Type B pancreatic cell (in vitro differentiated cells): ENCODE results near the gene ZDHHC14. TPM values are rescaled to one million over a fixed set of nuclear protein-coding genes. Genes with fewer than 3 reads are reported as not detected.

Source experiments
- DNase-seq: peaks from one replicate; pipeline ENCODE4 v3.0.0; 2021; ENCODE audit warnings: mixed read lengths; ENCODE audit not compliant: unreplicated experiment; ENCODE audit errors: extremely low spot score
- H3K27ac Mint-ChIP-seq: 2 replicates; pipeline ENCODE4 v1.8.0; 2021; ENCODE audit warnings: mild to moderate bottlenecking, mixed read lengths
- H3K27me3 Mint-ChIP-seq: 2 replicates; pipeline ENCODE4 v1.8.0; 2021; ENCODE audit warnings: mixed read lengths
- H3K36me3 Mint-ChIP-seq: 2 replicates; pipeline ENCODE4 v1.8.0; 2021; ENCODE audit warnings: mixed read lengths
- H3K4me1 Mint-ChIP-seq: one replicate; pipeline ENCODE4 v1.8.0; 2021; ENCODE audit warnings: mixed read lengths; ENCODE audit not compliant: unreplicated experiment
- H3K4me3 Mint-ChIP-seq: 2 replicates; pipeline ENCODE4 v1.8.0; 2021; ENCODE audit warnings: mild to moderate bottlenecking, mixed read lengths
- H3K9me3 Mint-ChIP-seq: 2 replicates; pipeline ENCODE4 v1.8.0; 2021; ENCODE audit warnings: mixed read lengths
- CTCF ChIP-seq: fragments of 200-600 bp; sonication (generic); conservative IDR thresholded peaks from 2 replicates; pipeline ENCODE4 v1.5.0; 2021; ENCODE audit warnings: antibody characterized with exemption, mild to moderate bottlenecking
- total RNA-seq: library from RNA; stranded (reverse); gene quantifications from 2 replicates; pipeline ENCODE4 v1.2.1, GENCODE V29; 2021; ENCODE audit warnings: low replicate concordance

Gene ZDHHC14
- total RNA-seq, 1 donor from 2014 or later, result 11.1 TPM

GRCh38 chr6:157621406-157621805, 240.4 kb downstream of the ZDHHC14 start:
- Mint-ChIP-seq H3K36me3 (no peaks in the 10 kb centered on the region), H3K4me1 (peaks cover 9% of the 10 kb centered on the region), H3K27me3 (no peaks in the 10 kb centered on the region), H3K4me3 (no peak overlapping the region), H3K27ac (no peak overlapping the region), H3K9me3 (no peaks in the 10 kb centered on the region)
- no peak for TF ChIP-seq CTCF
- DNase-seq, result no peak

DNA sequence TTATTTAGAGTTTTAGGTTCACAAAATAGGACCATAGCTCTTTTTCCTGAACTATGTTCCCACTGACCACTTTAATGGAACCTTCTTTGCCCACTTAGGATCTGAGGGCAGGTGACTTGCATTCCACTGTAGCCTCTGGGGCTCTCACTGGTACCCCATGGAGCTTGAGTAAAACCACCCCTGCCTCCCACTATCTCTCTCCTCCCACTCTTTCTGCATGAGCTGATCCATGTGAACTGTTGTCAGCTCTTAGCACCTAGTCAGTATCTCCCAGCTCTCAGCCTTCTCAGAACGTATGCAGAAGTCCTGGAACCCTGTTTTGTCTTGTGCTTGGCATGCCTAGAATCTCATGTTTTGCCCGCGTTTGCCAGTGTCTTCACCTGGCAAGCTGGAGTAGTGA, 241.4 kb downstream of the ZDHHC14 start:
- no peaks in the 10 kb centered on the region for H3K36me3 Mint-ChIP-seq
- H3K4me3 Mint-ChIP-seq, result no peak overlapping the region
- H3K4me1 Mint-ChIP-seq, result peaks cover 10% of the 10 kb centered on the region
- no peak for TF ChIP-seq CTCF
- DNase-seq, result no peak
- H3K27ac Mint-ChIP-seq, result no peak overlapping the region
- no peaks in the 10 kb centered on the region for H3K9me3 Mint-ChIP-seq
- H3K27me3 Mint-ChIP-seq, result no peaks in the 10 kb centered on the region

- H3K4me3 Mint-ChIP-seq, result no peak overlapping the region
- H3K36me3 Mint-ChIP-seq, result no peaks in the 10 kb centered on the region
- no peaks in the 10 kb centered on the region for H3K27me3 Mint-ChIP-seq
- no peak for DNase-seq
- H3K4me1 Mint-ChIP-seq, result peaks cover 21% of the 10 kb centered on the region
- TF ChIP-seq CTCF, result no peak
- H3K27ac Mint-ChIP-seq, result no peak overlapping the region
- H3K9me3 Mint-ChIP-seq, result no peaks in the 10 kb centered on the region
Measured at GRCh38 chr6:157625111-157625510, 244.1 kb downstream of the ZDHHC14 start.

DNA sequence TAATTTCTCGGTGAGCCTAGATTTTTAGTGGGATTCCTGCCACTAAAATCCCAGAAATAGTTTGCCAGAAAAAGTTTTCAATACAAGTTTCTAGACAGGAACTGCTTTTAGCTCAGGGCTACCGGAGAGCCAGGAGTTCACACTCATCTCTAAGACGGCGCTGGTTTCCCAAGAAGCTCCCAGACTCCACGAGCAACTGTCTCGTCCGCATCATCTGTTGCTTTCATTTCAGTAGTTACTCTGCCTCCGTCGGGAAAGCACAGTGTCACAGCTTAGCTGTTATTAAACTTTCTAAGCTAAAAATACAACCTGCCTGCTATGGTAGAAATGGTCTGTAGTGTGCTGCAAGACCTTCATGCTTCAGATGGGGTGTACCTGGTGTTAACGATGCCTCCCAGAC, 244.8 kb downstream of the ZDHHC14 start:
- DNase-seq, result no peak
- Mint-ChIP-seq H3K9me3 (no peaks in the 10 kb centered on the region), H3K27ac (no peak overlapping the region), H3K36me3 (no peaks in the 10 kb centered on the region), H3K27me3 (no peaks in the 10 kb centered on the region), H3K4me1 (peaks cover 21% of the 10 kb centered on the region), H3K4me3 (no peak overlapping the region)
- no peak for TF ChIP-seq CTCF

- no peak overlapping the region for H3K27ac Mint-ChIP-seq
- H3K36me3 Mint-ChIP-seq, result no peaks in the 10 kb centered on the region
- no peak for DNase-seq
- TF ChIP-seq CTCF, result no peak
- no peak overlapping the region for H3K4me3 Mint-ChIP-seq
- H3K4me1 Mint-ChIP-seq, result peaks cover 21% of the 10 kb centered on the region
- H3K27me3 Mint-ChIP-seq, result no peaks in the 10 kb centered on the region
- no peaks in the 10 kb centered on the region for H3K9me3 Mint-ChIP-seq
Measured at GRCh38 chr6:157627195-157627966, 246.4 kb downstream of the ZDHHC14 start.
